Omental fat pad (tissue), 4 donors: ENCODE measurements around the gene CDH23. TPM values are rescaled to one million over a fixed set of nuclear protein-coding genes. Genes with fewer than 3 reads are reported as not detected.
A peak's percentile ranks its signal among the peaks of the same experiment; 100 is the strongest.

ENCODE experiments used
- ATAC-seq: fragments of 150-250 bp; one replicate; pipeline ENCODE4 v1.9.1; 2016; ENCODE audit warnings: mild to moderate bottlenecking, moderate library complexity; ENCODE audit not compliant: low FRiP score
- DNase-seq: peaks from one replicate; pipeline ENCODE4 v3.0.0-alpha.2; 2019; ENCODE audit warnings: low spot score
- CTCF ChIP-seq, 3 donors: fragments of 450-650 bp; IDR thresholded peaks; one replicate each; pipeline ENCODE4 v1.5.1; 2016 to 2017; ENCODE audit warnings: antibody characterized with exemption in 3 of 3, mild to moderate bottlenecking in 3 of 3, moderate library complexity in 2 of 3
- total RNA-seq, 4 donors: library from RNA; depleted of rRNA; stranded (reverse); fragments of >200 nt; gene quantifications; one replicate each; pipeline ENCODE4 v1.1.0, GENCODE V29; 2016

CDH23 gene
- total RNA-seq, 4 donors from 2014 or later = 25.3 to 41.9 (median 34.4) TPM

GRCh38 chr10:71547312-71547711 lies 150.6 kb downstream of the CDH23 start:
- ATAC-seq (no peak), DNase-seq (no peak)
- no peak for TF ChIP-seq CTCF (IDR thresholded peaks at IDR 0.05)

GRCh38 chr10:71547876-71548846 lies 151.4 kb downstream of the CDH23 start:
- peak; percentile 33 for ATAC-seq
- no peak for DNase-seq
- TF ChIP-seq CTCF (IDR thresholded peaks at IDR 0.05) = no peak

- no peak for TF ChIP-seq CTCF (IDR thresholded peaks at IDR 0.05)
- DNase-seq (no peak), ATAC-seq (no peak)
Measured at GRCh38 chr10:71549766-71550533, 153.2 kb downstream of the CDH23 start.

- ATAC-seq (no peak), DNase-seq (no peak)
- TF ChIP-seq CTCF (IDR thresholded peaks at IDR 0.05) = no peak
Measured at GRCh38 chr10:71550628-71551027, 153.9 kb downstream of the CDH23 start.

- ATAC-seq (no peak), DNase-seq (no peak)
- TF ChIP-seq CTCF (IDR thresholded peaks at IDR 0.05) = no peak
Measured at GRCh38 chr10:71551970-71552369, 155.2 kb downstream of the CDH23 start.

- no peak for TF ChIP-seq CTCF (IDR thresholded peaks at IDR 0.05)
- DNase-seq (no peak), ATAC-seq (no peak)
Measured at GRCh38 chr10:71553432-71553831, 156.7 kb downstream of the CDH23 start.
